Islet of Langerhans (tissue), 1 donor: Measurements from ENCODE around the gene CCDC73.
"Not testable (repeated sequence)": the region's sequence is repeated elsewhere in the genome, so short reads cannot be mapped to it uniquely, and the experiment has no call there.

ENCODE experiments used
- FAIRE-seq: peaks from one replicate; lab custom pipeline; 2011; peaks lifted over from hg19 to GRCh38; lab: Jason Lieb, UNC

Gene CCDC73

DNA sequence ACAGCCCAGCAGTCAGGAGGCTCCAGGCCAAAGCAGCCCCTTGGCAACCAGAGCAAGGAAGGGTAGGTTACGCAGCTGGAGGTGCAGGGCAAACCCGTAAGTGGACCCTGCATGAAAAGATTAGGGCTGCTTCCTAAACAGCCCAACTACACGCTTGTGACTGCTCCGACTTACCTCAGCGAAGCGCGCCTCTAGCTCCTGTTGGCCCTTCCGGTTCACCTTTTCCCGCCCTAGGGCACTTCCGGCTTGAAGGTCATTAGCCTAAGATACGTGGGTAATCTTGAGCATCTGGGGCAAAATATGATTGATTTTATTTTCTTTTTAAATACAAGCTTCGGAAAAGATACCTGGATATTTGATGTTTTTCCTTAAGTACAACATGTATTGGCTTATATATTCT, at the start of gene CCDC73:
Gene CCDC73, minus strand, starts transcription at position 224 of the 400 bp plus-strand sequence. CDS start 34,419 bp downstream, outside the sequence.
- no peak for FAIRE-seq

DNA sequence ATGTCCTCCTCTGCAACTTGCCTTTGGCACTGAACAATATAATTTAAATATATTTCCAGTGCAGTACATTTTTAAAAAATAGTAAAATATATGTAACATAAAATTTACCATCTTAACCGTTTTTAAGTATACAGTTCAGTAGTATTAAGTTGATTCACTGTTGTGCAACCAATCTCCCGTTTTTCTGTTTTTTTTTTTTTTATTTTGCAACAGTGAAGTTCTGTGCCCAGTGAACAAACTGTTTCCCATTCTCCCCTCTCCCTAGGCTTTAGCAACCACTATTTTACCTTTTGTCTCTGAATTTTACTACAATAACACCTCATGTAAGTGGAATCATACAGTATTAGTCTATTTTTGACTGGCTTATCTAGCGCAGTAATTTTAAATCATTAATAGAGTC, 49.1 kb upstream of the CCDC73 start:
- FAIRE-seq: no peak

DNA sequence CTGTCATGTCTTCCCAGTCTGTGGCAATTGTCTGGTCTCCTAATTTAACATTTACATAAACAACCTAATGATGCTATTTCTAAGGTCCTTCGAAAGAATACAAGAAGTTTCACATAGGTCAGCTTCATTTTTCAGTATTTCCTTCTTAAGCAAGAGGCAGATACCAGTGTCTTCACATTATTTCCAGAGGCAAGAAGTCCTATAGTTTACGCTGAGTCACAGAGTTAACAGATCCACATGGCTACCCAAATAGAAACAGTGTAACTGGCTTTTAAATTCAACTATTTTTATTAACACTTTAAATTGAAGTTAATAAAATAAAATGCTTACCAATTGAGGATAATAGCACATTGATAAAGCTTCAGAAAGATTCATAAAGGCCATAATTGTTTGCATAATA, 46.1 kb upstream of the CCDC73 start:
- FAIRE-seq: no peak

DNA sequence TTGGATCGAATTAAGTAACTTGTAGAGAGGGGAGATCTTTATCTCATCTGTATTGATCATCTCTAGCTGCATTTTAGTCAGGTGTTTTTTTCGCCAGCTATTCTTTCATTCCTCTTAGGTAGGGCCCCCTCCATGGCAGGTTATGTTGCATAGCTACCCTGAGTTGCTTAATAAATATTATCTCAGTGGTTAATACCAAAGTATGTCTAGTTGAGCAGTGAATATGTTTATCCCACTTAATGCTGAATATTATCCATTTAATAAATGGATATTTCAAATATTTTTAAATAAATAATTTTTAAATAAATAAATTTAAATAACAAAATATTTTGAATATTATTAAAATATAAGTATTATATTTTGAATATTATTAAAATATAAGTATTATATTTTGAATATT, 44.8 kb upstream of the CCDC73 start:
- FAIRE-seq: peak; percentile 36

DNA sequence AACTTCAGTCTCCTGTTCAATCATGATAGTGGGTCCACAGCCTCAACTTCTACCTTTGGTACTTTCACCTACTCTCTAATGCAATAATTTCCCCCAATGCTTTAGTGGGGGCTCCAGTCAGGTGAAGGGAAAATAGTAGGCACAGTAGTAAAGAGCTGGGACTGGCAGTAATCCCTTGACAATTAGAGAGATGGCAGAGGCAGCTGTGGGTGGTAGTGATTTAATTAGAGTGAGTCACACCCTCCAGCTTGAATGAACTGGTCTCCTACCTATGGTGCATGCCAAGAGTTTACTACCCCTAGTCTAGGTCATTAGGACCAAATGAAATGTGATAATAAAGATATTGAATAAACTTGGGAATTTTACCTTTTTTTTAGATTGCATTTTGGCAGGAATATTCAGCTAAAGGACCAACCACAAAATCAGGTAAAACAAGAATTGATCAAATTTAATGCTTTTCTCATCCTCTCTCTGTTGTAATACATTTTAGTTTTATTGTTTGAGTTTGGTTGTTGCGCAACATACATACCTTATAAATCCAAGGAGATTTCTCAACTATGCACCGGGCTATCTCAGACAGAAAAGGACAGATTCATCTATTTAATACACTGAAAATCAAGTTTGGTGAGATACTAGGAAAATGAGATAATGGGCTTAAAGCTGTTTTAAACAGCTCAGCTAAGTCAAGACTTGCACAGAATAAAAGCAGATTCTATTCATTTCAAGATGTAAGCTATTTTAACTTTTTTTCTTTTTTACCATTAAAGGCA, 44.2 kb upstream of the CCDC73 start:
- FAIRE-seq: no peak

DNA sequence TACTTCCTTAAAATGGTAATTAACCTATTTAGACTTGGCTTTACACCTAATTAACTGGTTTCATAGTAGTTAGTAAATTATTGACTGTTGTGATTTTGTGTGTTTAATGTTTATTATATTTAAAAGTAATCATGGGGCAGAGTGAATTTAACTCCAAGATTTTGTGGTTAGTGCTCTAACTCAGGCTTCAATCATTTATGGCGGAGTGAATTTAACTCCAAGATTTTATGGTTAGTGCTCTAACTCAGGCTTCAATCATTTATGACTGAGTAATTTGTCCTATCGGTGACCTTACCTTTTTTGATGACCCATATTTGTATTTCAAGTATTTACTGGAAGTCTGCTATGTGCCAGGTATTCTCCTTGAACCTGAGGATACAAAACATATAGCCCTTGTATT, 42.5 kb upstream of the CCDC73 start:
- no peak for FAIRE-seq

DNA sequence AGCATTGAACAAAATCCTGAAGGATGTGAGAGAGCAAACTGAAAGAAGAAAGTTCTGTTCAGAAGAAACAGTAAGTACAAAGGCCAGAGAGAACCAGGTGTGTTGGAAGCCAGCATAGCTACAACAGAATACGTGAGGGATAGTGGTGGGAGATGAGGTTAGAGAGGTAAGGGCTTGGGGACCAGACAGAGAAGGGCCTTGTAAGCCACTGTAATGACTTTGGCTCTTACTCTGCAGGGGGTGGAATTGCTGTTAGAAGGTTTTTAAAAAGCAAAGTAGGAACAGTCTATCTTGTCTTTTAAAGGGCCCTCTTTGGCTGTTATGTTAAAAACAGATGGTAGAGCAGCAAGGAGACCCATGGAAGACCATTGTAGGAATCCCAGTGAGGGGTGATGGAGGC, 39.5 kb upstream of the CCDC73 start:
- no peak for FAIRE-seq

DNA sequence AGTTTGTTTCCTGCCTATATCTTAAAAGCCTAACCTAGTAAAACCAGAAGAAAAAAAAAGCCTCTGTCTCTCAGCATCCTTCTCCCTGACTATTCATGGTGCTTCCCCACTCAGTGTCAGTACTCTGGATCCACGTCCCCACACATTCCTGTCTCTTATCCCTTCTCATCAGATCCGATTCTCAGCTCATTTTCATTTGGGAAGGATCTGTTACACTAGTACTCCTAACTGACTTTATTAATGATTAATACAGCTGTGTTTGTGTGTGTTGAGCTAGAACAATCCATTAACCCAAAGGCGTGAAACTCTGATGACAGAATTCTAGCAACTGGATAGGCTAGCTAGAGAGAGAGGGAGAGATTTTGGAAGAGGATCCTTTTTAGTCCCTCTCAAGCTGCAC, 36.8 kb upstream of the CCDC73 start:
- FAIRE-seq: no peak

DNA sequence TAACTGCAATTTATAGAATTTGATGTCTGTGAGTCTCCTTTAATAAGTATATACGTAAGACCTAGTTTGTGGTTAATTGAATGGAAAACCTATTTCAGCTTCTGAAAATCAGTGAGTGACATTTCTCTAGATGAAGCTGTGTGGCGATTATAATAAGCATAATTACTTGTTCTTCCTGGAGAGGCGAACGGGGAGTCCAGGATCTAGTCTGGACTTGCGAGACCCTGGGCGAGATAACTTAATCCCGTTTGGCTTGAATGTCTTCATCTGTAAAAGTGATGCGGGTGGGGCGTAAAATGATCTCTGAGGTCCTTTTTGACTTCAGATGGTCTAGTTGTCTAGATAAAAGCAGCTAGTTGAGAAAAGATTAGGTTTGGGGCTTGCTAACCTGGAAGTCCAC, 36.3 kb upstream of the CCDC73 start:
- FAIRE-seq: no peak

DNA sequence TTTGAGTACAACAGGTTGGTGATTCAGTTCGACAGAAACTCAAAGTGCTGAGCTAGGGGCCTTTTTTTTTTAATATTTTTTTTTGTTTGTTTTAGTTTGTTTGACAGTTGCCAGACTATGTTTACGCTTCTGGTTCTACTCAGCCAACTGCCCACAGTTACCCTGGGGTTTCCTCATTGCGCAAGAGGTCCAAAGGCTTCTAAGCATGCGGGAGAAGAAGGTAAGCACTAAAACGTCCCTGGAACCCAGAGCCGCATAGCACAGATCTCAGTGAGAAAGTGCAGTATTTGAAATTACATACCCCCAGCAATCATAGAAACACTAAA, 35.9 kb upstream of the CCDC73 start:
- FAIRE-seq: no peak

DNA sequence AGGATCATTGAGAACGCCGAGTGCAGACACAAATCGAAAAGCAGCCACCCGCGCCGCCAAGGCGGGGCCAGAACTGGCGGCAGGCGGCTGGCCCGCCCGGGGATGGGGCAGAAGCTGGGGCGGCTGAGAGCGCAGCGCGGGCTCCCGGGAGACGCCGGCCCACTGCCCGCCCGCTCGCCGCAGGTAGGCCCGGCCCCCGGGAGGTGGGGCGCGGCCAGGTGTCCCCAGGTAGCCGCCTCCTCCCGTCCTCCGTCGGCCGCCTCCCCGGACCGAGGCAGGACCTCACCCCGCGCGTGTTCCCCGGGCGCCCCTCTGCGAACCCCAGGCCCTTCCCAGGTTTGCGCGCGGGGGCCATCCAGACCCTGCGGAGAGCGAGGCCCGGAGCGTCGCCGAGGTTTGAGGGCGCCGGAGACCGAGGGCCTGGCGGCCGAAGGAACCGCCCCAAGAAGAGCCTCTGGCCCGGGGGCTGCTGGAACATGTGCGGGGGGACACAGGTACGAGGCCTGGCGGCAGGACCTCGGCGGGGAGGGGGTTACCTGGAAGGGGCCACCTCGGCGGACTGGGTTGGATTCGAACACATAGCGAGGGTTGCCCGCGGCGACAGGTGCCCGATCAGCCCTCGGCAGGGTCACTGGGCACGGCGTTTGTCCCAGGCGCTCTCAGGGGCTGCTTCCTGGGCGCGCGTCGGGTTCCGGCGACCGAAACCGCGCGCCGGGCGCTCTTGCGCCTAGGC, 35.4 kb upstream of the CCDC73 start, which contains the start of gene PRRG4:
Gene PRRG4, plus strand, starts transcription at position 248 of the 733 bp plus-strand sequence. CDS start 603 bp downstream, outside the sequence.
- no peak for FAIRE-seq

DNA sequence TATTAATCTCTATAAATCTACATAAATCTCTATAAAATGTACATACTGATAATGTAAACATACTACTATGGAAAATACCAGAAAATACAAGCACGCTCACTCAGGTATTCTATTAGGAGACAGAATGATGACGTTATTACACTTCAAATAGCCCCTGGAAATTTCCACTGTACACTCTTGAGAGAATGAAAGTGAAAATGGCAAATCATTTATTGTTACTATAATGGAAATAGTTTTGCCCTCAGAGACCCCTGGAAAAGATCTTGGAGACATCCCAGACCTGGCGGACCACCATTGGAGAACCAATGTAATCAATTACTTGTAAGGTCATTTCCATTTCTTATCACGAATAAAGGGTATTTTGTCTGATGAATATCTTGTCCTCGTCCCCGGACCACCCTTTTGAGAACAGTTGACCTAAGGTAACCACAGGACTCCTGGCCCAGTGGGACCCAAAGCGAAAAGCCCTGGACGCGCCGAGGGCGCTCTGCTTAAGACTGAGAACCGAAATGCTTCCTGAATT, 34.8 kb upstream of the CCDC73 start:
- FAIRE-seq: peak; percentile 77

DNA sequence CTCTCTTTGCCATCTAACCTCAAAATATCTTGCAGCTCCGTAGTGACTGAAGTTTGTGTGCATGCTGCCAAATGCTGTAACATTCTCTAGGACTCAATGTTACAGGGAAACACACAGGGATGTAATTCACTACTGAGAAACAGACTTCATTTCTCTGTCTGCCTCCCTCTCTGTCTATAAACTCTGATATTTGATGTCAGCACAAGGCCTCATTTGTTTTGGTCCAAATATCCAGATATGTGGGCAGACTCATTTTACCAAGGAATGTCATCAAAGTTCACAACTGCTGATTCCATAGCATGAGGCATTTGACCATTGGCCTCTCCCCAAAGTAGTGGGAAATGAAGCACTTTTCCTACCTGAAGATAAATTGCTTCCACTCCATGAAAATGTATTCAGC, 32.8 kb upstream of the CCDC73 start:
- no peak for FAIRE-seq

DNA sequence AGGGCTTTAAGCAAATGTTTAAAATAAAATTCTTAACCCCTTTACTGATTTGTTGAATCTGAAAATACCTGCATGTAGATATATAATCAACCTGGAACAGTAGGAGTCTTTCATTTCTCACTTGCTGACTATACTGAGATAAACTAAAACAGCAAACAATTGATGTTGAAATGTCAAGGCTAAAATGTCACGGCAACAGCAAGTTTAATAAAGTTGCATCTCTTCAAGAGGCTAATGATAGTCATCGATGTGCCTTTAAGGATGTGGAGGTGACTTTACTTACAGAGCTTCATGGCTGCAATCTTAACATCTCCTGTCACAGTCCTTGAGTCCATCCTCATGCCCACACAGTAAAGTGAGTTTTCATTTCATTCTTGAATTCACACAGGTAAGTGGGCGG, 31.7 kb upstream of the CCDC73 start:
- no peak for FAIRE-seq

DNA sequence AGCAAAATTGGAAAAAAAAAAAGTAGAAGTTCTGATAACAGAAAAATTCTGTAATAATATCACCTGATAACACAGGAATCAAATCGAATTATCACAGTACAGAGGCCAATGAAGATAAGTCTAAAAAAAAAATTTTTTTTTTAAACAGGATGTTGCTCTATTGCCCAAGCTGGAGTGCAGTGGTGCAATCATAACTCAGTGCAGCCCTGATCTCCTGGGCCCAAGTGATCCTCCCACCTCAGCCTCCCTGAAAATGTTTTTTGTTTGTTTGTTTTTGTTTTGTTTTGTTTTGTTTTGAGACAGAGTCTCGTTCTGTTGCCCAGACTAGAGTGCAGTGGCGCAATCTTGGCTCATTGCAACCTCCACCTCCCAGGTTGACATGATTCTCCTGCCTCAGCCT, 29.2 kb upstream of the CCDC73 start:
- not testable (repeated sequence) for FAIRE-seq

DNA sequence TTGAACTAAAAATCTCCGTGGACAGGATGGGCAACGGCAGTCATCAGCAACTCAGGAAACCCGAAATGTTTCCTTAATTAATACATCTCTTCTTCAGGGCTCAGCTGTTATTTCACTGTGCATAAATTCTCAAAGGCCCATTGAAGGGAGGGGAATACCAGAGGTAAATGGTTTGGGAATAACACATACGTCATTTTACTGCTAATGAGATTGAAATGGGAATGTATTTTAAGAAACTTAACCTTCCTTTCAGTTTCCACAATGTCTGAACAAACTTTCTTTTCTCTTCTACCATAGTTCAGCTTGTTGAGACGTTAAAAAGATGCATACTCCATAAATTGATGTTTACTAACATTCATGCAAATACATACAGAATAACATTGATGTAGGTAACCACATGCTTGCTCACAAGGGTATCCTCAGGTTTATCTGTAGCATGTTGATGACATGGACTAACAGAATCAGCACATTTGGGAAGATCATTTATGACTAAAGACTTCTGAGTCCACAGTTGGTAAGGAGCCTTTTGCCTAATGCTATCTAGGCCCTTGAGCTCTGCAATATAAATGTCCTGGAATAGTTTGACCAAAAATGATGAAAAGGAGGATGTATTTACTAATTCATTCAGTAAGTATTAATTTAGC, 27.6 kb upstream of the CCDC73 start:
- no peak for FAIRE-seq

DNA sequence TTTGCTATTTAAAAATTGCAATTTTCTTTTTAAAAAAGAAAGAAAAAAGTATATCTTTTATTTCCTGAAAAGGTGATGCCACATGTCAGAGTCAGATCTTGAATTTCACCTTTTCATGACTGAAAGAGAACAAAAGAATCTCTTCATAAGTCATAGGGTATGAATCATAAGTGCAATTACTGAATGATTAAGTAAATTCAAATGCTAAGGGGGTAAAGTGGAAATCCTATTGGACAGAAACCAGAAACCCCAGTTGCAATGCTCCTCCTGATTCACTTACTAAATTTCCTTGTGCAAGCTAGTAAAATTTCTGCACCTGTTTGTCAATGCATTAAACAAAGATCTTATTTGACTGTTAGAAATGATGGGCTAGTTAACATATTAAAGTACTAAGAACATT, 27.1 kb upstream of the CCDC73 start:
- FAIRE-seq: no peak

DNA sequence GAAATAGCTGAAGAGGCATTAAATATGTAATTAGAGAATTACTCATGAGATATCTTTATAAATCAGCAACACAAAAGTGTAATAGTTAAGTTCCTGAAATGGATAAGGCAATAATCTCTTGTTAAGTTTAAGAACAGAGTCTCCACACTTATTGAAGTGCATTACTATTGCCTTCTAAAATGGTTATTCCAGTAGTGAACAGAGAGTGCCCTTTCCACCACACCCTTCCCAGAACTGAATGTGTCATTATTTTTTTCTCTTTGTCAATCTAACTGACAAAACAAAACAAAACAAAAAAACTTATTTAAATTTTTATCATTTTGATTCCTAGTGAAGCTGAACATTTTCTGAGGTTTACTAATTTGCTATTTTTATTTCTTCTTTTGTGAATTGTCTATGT, 26.0 kb upstream of the CCDC73 start:
- peak; percentile 85 for FAIRE-seq

DNA sequence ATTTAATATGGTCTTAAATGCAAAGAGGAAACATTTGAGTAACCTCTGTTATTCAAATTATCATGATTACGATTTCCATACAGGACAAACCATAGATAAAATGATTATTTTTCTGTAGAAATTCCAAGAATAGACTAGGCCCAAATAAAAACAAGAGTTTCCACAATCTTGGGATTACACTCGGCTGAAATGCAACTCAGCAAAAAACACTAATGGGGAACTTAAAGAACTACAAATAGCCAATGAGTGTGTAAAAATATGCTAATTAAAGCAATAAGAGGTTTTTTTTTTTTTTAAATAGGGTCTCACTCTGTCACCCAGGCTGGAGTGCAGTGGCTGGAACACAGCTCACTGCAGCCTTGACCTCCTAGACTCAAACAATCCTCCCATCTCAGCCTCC, 24.7 kb upstream of the CCDC73 start:
- no peak for FAIRE-seq

DNA sequence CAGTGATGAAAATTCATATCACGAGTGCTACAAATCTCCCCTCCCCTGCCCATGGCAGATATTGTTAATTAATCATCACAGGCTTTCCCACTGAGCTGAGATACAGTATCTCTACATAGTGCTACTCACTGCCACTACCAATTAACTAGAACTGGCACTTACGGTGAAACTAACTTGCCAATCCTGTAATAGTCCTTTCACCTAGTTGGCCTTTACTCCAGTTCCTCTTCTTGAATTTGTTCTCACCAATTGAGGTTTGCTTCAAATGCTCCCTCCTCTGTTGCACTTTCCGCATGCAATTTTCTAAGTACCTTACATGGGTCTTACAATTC, 23.4 kb upstream of the CCDC73 start:
- no peak for FAIRE-seq

DNA sequence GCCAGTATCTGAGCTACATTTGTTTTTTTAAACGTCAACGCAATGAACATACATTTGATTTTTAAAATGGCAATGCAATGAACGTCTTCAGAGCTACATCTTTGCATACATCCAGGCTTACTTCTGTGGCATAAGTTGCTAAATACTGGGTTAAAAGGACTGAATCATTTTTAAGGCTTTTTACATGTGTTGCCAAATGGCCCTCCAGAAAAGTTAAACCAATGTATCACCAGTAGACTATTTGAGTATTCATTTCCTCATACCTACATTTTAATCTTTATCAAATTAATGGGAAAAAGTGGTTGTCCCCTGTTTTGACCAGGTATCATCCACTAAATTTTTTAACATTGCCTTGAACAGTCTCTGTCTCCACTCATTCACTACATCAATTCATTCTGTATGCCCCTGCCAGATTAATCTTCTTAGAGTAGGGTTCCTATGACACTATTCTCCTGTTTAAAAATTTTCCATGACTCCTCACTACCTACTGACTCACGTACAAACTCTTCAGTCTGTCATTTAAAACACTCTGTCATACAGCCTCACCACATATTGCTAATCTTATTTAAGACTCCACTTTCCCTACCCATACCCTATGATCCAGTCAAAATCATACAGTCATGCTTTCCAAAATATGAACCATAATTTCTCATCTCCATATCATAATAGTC, 22.9 kb upstream of the CCDC73 start:
- FAIRE-seq: no peak

DNA sequence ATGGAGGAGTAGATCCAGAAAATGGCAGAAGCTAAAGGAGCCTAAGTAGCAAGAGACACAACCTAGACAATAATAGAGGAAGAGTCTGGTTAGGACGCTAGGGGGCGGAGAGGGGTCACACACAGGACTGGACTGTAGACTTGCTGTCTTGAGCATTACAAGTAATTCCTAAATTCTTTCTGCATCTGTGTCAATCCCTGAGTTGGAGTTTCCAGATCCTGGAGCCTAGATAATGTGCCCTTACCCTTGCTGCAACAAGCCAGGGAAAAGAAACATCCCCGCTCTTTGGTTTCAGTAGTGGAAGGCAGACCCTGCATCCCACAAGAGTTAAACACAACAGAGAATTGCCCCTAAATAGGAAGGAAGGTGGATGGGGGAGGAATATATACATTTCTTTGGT, 14.9 kb upstream of the CCDC73 start:
- FAIRE-seq: peak; percentile 86

DNA sequence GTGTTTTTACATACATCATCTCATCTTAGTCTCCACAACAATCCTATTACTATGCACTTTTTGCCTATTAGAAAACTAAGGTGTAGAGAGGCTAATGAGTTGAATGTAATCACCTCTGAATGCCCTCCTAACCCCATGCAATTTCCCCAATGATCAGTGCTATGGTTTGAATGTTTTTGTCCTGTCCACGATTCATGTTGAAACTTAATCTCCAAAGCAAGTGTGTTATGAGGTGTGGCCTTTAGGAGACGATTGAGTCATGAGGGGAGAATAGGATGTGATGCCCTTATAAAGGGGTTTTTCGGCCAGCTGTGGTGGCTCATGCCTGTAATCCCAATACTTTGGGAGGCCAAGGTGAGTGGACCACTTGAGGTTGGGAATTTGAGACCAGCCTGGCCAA, 2.0 kb upstream of the CCDC73 start:
- no peak for FAIRE-seq
